Upper lobe of left lung (tissue), 4 donors: Measurements from ENCODE around the gene SMIM44.

Experiments
- EP300 ChIP-seq, 4 donors: sonication (generic); formaldehyde crosslinking; IDR thresholded peaks; one replicate each; pipeline ENCODE4 v1.5.1; 2017; ENCODE audit warnings: antibody characterized with exemption in 4 of 4, control low read depth in 2 of 4
- POLR2A ChIP-seq, 4 donors: fragments of 450-650 bp; IDR thresholded peaks; one replicate each; pipeline ENCODE4 v1.5.1; 2016 to 2017; ENCODE audit warnings: antibody characterized with exemption in 4 of 4, mild to moderate bottlenecking in 2 of 4
- POLR2AphosphoS5 ChIP-seq, 2 donors: sonication (generic); formaldehyde crosslinking; IDR thresholded peaks; one replicate each; pipeline ENCODE4 v1.5.1; 2017; ENCODE audit warnings: antibody characterized with exemption in 2 of 2
- TF ChIP-seq, protein P1 (sequence below), 6 experiments: fragments of 450-650 bp in 4 of 6; fragments of 200-600 bp in 2 of 6; sonication (generic) in 2 of 6; IDR thresholded peaks; one replicate each; pipeline ENCODE4 v1.5.1; 2016 to 2019; ENCODE audit warnings: antibody characterized with exemption in 6 of 6

DNA sequence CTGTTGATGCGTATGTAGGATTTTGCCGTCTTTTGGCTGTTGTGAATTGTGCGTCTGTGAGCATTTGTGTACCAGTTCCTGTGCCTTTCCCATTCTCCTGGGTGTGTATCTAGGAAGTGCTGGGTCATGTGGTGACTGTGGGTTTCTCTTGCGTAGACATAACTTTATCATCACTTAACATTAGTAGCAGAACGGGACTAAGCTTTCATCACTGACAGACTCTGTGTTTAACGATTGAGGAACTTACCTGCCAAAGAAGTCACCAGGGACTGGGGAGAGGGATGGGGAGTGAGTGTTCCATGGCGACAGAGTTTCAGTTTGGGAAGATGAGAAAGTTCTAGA is 37.8 kb upstream of the SMIM44 start:
- TF ChIP-seq, protein P1, sequence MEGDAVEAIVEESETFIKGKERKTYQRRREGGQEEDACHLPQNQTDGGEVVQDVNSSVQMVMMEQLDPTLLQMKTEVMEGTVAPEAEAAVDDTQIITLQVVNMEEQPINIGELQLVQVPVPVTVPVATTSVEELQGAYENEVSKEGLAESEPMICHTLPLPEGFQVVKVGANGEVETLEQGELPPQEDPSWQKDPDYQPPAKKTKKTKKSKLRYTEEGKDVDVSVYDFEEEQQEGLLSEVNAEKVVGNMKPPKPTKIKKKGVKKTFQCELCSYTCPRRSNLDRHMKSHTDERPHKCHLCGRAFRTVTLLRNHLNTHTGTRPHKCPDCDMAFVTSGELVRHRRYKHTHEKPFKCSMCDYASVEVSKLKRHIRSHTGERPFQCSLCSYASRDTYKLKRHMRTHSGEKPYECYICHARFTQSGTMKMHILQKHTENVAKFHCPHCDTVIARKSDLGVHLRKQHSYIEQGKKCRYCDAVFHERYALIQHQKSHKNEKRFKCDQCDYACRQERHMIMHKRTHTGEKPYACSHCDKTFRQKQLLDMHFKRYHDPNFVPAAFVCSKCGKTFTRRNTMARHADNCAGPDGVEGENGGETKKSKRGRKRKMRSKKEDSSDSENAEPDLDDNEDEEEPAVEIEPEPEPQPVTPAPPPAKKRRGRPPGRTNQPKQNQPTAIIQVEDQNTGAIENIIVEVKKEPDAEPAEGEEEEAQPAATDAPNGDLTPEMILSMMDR (IDR thresholded peaks at IDR 0.05) = no peak
- TF ChIP-seq POLR2AphosphoS5 (IDR thresholded peaks at IDR 0.05) (no peak), EP300 (IDR thresholded peaks at IDR 0.05) (no peak), POLR2A (IDR thresholded peaks at IDR 0.05) (no peak)
